Natural killer cell treated with Interleukin-12 subunit alpha and Interleukin-12 subunit beta and Interleukin-15 and Interleukin-18, amount 100 ng/mL, for 72 hours (primary cell): ENCODE measurements around the gene E4F1. TPM values are rescaled to one million over a fixed set of nuclear protein-coding genes. Genes with fewer than 3 reads are reported as not detected.

Experiments used
- ATAC-seq, 2 donors: fragments of 150-1000 bp; cut with Tn5 transposase in 1 of 2; sonication (Bioruptor Pico), chemical (Tn5 transposase) in 1 of 2; 2 replicates each; pipeline ENCODE4 v1.10.0; 2021
- DNase-seq: peaks from one replicate; pipeline ENCODE4 v3.0.0; 2022; ENCODE audit warnings: low spot score
- H3K27ac Mint-ChIP-seq, 2 donors: 1 replicate in 1 of 2; 2 replicates in 1 of 2; pipeline ENCODE4 v1.8.0; 2022; ENCODE audit warnings: mixed read lengths in 2 of 2, mild to moderate bottlenecking in 1 of 2, moderate library complexity in 1 of 2
- H3K27me3 Mint-ChIP-seq, 2 donors: 1 replicate in 1 of 2; 2 replicates in 1 of 2; pipeline ENCODE4 v1.8.0; 2022; ENCODE audit warnings: mixed read lengths in 2 of 2
- H3K36me3 Mint-ChIP-seq: one replicate; pipeline ENCODE4 v1.8.0; 2022; ENCODE audit warnings: mixed read lengths
- H3K4me1 Mint-ChIP-seq, 2 donors: 1 replicate in 1 of 2; 2 replicates in 1 of 2; pipeline ENCODE4 v1.8.0; 2022; ENCODE audit warnings: low read depth in 2 of 2, mixed read lengths in 2 of 2, mild to moderate bottlenecking in 1 of 2
- H3K4me3 Mint-ChIP-seq: one replicate; pipeline ENCODE4 v1.8.0; 2022; ENCODE audit warnings: mixed read lengths
- H3K9me3 Mint-ChIP-seq: 2 replicates; pipeline ENCODE4 v1.8.0; 2022; ENCODE audit warnings: mixed read lengths
- total RNA-seq, 2 donors: library from RNA; stranded (reverse); gene quantifications; one replicate each; pipeline ENCODE4 v1.2.3, GENCODE V29; 2022

The E4F1 gene
- total RNA-seq, 2 donors from 2014 or later, result 27.5 to 51.8 TPM

GRCh38 chr16:2216330-2216729 is 7.1 kb upstream of the E4F1 start:
- Mint-ChIP-seq H3K4me3 (peak overlapping the region; percentile 90), H3K27me3 (no peaks in the 10 kb centered on the region), H3K9me3 (no peaks in the 10 kb centered on the region), H3K4me1 (peaks cover 12 to 17% of the 10 kb centered on the region in 2 donors), H3K27ac (peak overlapping the region; percentile 82 to 84), H3K36me3 (no peaks in the 10 kb centered on the region)
- no peak for DNase-seq
- no peak for ATAC-seq

- Mint-ChIP-seq H3K9me3 (no peaks in the 10 kb centered on the region), H3K4me1 (peaks cover 9 to 20% of the 10 kb centered on the region in 2 donors), H3K27ac (peak overlapping the region; percentile 46 to 72), H3K4me3 (peak overlapping the region; percentile 84), H3K27me3 (no peaks in the 10 kb centered on the region), H3K36me3 (no peaks in the 10 kb centered on the region)
- ATAC-seq (peak; percentile 0 to 24), DNase-seq (no peak)
Observed at GRCh38 chr16:2223942-2224486, 623 bp downstream of the E4F1 start.

DNA sequence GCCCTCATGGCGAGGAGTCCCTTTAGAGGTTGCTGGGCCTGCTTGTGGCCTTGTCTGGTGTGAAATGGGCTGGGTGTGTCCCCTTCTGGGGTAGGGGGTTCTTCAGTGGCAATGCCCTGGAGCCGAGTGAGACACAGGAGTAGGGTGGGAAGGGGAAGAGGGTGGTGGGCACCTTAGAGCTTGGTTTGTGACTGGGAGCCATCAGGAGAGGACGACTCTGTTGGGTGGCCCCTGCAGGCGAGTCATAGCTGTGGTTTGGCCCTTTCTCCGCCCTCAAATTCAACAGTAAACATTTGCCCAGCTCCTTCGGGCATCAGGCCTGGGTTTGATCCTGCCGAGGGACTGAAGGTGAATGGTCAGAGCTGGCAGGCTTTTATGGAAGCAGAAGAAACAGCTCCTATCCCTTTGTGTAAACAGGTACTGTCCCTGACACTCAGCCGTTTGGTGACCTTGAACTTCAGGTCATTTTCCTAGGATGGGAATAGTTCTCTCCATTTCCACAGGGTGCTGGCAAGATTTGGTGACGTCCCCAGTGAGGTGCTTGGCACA is 2.9 kb downstream of the E4F1 start:
- ATAC-seq, result no peak
- Mint-ChIP-seq H3K27me3 (no peaks in the 10 kb centered on the region), H3K4me1 (peaks cover 9 to 20% of the 10 kb centered on the region in 2 donors), H3K27ac (peak overlapping the region in 1 of 2 donors; percentile 50), H3K9me3 (no peaks in the 10 kb centered on the region), H3K4me3 (peak overlapping the region; percentile 12), H3K36me3 (no peaks in the 10 kb centered on the region)
- DNase-seq, result no peak

GRCh38 chr16:2226918-2227317 is 3.5 kb downstream of the E4F1 start:
- H3K36me3 Mint-ChIP-seq, result no peaks in the 10 kb centered on the region
- H3K27me3 Mint-ChIP-seq, result no peaks in the 10 kb centered on the region
- H3K4me3 Mint-ChIP-seq, result no peak overlapping the region
- no peak overlapping the region for H3K27ac Mint-ChIP-seq
- DNase-seq (no peak), ATAC-seq (no peak)
- no peaks in the 10 kb centered on the region for H3K9me3 Mint-ChIP-seq
- H3K4me1 Mint-ChIP-seq, result peaks cover 9 to 20% of the 10 kb centered on the region in 2 donors

DNA sequence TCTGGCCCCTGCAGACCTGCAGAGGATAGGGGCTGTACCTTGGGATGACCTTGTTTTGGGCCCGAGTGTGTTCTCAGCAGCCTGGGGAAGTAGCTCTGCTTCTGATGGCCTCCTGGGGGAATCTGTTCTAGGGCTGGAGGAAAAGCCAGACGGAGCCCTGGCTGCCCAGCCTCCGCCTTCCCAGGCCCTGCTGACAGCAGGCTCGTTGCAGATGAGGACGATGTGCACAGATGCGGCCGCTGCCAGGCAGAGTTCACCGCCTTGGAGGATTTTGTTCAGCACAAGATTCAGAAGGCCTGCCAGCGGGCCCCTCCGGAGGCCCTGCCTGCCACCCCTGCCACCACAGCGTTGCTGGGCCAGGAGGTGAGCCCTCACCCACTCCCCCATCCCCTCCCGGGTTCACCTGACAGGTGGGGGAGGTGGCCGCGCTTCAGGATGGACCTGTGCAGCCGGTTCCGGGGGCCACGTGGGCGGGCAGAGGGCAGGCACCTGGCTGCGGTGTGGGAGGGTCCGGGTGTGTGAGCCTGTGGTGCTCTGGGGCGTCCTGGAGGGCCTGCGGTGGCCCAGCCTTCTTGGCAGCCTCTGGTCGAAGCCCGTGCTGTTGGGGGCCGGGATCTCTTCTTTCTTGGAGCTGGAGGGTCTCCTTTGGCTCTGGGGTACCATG is 4.9 kb downstream of the E4F1 start:
- H3K27me3 Mint-ChIP-seq, result no peaks in the 10 kb centered on the region
- H3K4me1 Mint-ChIP-seq, result peaks cover 9 to 18% of the 10 kb centered on the region in 2 donors
- H3K27ac Mint-ChIP-seq, result no peak overlapping the region
- H3K36me3 Mint-ChIP-seq, result no peaks in the 10 kb centered on the region
- DNase-seq (no peak), ATAC-seq (no peak)
- H3K4me3 Mint-ChIP-seq, result no peak overlapping the region
- H3K9me3 Mint-ChIP-seq, result no peaks in the 10 kb centered on the region

DNA sequence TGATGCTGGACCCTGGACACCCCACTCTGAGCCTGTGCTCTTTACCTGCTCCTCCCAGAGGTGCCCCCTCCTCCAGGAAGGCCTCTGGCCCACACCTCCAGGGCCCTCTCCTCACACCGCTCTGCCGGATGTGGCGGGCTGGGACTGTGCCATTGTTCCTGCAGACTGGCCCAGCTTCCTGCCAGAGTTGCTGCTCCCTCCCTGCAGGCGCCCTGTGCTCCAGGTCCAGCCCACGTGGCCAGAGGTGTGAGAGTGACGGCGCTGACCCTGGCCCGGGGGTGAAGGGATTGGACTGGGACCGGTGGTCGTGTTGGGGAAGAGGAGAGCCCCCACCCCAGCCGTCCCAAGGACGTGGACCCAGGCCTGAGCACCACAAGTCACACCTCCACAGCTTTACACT is 5.7 kb downstream of the E4F1 start:
- H3K27me3 Mint-ChIP-seq, result no peaks in the 10 kb centered on the region
- no peak for ATAC-seq
- DNase-seq, result no peak
- H3K4me3 Mint-ChIP-seq, result no peak overlapping the region
- H3K27ac Mint-ChIP-seq, result no peak overlapping the region
- peaks cover 9 to 18% of the 10 kb centered on the region in 2 donors for H3K4me1 Mint-ChIP-seq
- no peaks in the 10 kb centered on the region for H3K9me3 Mint-ChIP-seq
- H3K36me3 Mint-ChIP-seq, result no peaks in the 10 kb centered on the region

- ATAC-seq, result no peak
- H3K9me3 Mint-ChIP-seq, result no peaks in the 10 kb centered on the region
Observed at GRCh38 chr16:2229632-2230250, 6.3 kb downstream of the E4F1 start.

GRCh38 chr16:2230376-2230775 is 7.0 kb downstream of the E4F1 start:
- ATAC-seq, result no peak
- Mint-ChIP-seq H3K27ac (no peak overlapping the region), H3K4me1 (peaks cover 5 to 8% of the 10 kb centered on the region in 2 donors), H3K9me3 (no peaks in the 10 kb centered on the region), H3K36me3 (no peaks in the 10 kb centered on the region), H3K27me3 (peaks cover 0 to 1% of the 10 kb centered on the region in 2 donors), H3K4me3 (no peak overlapping the region)
- no peak for DNase-seq

More at GRCh38 chr16:2229632-2230250, 6.3 kb downstream of the E4F1 start:
- Mint-ChIP-seq H3K27ac (no peak overlapping the region), H3K4me1 (peaks cover 5 to 11% of the 10 kb centered on the region in 2 donors), H3K4me3 (no peak overlapping the region), H3K27me3 (no peaks in the 10 kb centered on the region), H3K36me3 (no peaks in the 10 kb centered on the region)
- no peak for DNase-seq

GRCh38 chr16:2231016-2231931 is 7.9 kb downstream of the E4F1 start:
- Mint-ChIP-seq H3K27ac (no peak overlapping the region), H3K4me3 (no peak overlapping the region), H3K27me3 (peaks cover 0 to 2% of the 10 kb centered on the region in 2 donors), H3K9me3 (no peaks in the 10 kb centered on the region), H3K36me3 (no peaks in the 10 kb centered on the region), H3K4me1 (peaks cover under 1 to 4% of the 10 kb centered on the region in 2 donors)
- no peak for DNase-seq
- no peak for ATAC-seq

DNA sequence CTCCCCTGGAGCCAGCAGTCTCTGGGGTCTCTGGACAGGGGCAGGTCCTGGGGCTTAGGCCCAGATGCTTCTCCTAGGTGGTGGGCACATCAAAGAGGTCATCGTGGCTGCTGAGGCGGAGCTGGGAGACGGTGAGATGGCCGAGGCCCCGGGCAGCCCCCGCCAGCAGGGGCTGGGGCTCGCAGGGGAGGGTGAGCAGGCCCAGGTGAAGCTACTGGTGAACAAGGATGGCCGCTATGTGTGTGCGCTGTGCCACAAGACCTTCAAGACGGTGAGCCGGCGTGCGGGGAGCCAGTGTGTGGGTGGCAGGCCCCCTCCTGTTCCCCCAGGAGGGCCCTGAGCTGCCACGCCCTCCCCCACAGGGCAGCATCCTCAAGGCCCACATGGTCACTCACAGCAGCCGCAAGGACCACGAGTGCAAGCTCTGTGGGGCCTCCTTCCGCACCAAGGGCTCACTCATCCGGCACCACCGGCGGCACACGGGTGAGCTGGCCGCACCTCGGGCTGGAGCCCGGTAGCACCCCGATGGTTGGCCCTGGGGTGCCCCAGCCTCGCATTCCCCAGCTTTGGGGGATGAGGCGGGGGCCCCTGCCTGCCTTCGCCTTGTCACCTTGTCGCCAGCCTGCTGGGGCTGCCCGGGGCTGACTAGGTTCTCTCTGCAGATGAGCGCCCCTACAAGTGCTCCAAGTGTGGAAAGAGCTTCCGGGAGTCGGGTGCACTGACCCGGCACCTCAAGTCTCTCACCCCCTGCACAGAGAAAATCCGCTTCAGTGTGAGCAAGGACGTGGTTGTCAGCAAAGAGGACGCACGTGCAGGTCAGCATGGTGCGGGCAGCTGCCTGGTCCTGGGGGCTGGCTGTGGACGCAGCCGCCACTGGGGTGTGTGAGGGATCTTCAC is 9.0 kb downstream of the E4F1 start:
- no peak for ATAC-seq
- H3K9me3 Mint-ChIP-seq, result no peaks in the 10 kb centered on the region
- no peak for DNase-seq
- H3K4me1 Mint-ChIP-seq, result no peaks in the 10 kb centered on the region
- no peaks in the 10 kb centered on the region for H3K36me3 Mint-ChIP-seq
- H3K4me3 Mint-ChIP-seq, result no peak overlapping the region
- H3K27me3 Mint-ChIP-seq, result peaks cover 0 to 2% of the 10 kb centered on the region in 2 donors
- no peak overlapping the region for H3K27ac Mint-ChIP-seq

- no peaks in the 10 kb centered on the region for H3K4me1 Mint-ChIP-seq
- H3K4me3 Mint-ChIP-seq, result no peak overlapping the region
Observed at GRCh38 chr16:2233046-2233775, 9.8 kb downstream of the E4F1 start.

More at GRCh38 chr16:2233046-2233775, 9.8 kb downstream of the E4F1 start:
- DNase-seq, result no peak
- no peak for ATAC-seq
- Mint-ChIP-seq H3K9me3 (no peaks in the 10 kb centered on the region), H3K27ac (no peak overlapping the region), H3K27me3 (peaks cover 0 to 2% of the 10 kb centered on the region in 2 donors), H3K36me3 (no peaks in the 10 kb centered on the region)
